Kasumi-1 (cell line): ENCODE measurements around the gene CNKSR3.
"Not testable (repeated sequence)": the region's sequence is repeated elsewhere in the genome, so short reads cannot be mapped to it uniquely, and the experiment has no call there.

Experiments
- DNase-seq, 2 experiments: peaks; one replicate each; lab custom pipeline; 2025; lab: John Stamatoyannopoulos, UW

The CNKSR3 gene

DNA sequence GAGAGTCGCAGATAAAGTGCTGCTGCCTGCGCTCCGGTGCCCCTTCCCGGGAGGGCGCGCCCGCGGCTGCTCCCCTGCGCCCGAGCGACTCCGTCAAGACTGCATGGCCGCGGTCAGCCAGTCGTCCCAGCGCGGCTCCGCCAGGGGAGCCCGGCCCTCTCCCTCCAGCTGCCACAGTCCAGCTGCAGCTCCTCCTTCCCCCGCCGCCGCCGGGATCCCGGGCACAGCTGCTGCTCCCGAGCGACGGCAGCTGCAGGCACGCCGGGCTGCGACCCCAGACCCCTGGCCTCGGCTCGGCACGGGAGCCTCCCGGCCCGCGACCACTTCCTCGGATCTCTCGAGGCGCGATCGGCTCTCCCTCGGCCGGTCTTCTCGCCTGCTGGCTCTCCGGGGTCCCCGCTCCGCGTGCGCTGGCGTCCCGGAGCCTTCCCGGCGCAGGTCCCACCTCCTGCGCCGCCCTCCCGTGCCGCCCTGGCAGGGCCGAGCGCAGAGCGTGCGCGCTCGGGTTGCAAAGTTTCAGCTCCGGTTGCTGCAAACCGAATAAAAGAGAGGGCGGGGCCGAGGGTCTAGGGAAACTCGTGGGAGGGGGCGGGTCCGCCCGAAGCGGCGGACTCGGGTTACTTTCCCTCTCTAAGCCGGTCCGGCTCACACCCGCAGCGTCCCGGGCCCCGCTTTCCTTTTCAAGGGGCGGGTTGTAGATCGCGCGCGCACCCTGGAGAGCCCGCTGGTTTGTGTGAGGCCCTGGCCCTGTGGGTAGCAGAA lies at the start of gene CNKSR3:
CNKSR3 (minus strand) TSS at position 542 of the 762 bp plus-strand sequence. CDS start 571 bp downstream, outside the sequence.
- DNase-seq: peak; percentile 95 to 96

DNA sequence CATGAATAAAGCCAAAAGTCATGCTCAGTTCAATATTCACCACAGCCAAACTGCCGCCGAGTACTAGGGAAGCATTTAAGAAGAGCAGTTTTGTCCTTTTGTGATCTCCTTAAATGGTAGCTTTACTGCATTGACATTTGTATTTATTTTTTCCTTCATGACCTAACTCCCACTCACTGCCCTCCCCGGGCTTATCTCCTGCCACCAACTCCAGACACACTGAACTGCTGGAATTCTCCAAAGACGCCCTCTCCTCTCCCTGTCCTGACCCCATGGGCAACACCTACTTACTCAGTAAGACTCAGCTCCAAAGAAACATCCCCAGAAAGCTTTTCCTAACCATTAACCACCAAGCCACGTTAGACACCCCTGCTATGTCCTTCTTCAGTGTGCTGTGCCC lies 48.5 kb upstream of the CNKSR3 start:
- DNase-seq: no peak

DNA sequence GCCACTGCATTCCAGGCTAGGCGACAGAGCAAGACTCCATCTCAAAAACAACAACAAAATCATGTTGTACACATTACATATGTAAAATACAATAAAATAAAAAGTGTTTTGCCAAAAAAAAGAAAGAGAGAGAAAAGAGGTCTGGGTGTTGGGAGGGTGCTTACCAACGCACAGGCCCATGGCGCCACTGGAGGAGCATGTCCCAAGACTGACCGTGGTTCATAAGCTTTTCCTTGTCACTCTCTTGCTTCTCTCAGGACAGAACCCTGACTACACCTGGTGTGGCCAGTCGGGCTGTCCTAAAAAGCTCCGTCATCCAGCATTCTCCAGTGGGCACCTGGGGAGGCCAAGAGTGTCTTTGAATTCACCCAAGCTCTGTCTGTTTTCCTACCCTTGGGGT lies 48.0 kb upstream of the CNKSR3 start:
- DNase-seq: no peak

DNA sequence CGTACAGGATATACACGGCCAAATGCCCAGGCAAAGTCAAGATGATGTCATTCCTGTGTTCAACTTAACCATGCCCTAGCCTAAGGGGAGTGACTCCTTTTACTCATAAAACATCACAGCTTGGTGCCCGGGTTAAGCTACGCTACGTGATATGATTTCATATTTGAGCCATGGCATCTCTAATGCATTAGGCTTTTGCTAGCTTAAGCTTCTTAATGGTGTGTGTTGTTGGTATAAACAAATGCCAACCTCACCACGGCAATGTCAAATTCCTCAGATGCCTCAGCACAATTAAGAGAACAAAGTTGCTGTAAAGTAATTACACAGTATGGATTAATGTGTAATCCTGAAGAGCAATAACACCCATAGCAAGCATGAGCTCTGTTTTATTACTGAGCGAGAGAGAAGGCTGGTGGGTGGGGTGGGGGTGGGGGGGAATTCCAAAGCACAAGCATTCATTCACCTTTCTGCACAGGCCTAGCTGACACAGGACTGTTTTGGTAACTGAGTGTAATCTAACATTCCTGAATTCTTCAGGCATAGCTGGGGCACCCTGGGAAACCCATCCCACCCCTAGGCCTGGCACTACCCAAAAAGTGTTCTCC lies 44.7 kb upstream of the CNKSR3 start:
- DNase-seq: no peak

DNA sequence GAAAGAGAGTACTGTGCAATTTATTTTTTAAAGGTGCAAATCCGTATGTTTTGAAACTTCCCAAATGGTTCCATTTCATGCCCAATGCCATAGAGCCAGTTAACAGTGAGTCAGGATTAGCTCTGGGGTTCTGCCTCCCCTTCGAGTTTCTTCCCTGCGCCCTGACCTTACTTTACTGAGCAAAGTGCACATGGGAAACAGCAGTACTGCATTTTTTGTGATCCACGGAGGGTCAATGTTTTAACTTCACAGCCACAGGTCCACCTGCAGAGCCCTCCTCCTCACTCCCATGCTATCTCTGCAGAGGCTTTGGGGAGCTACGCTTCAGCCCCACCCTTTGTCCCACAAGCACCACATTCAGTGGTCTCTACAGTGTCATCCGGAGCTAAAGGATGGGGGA lies 44.0 kb upstream of the CNKSR3 start:
- DNase-seq: no peak

DNA sequence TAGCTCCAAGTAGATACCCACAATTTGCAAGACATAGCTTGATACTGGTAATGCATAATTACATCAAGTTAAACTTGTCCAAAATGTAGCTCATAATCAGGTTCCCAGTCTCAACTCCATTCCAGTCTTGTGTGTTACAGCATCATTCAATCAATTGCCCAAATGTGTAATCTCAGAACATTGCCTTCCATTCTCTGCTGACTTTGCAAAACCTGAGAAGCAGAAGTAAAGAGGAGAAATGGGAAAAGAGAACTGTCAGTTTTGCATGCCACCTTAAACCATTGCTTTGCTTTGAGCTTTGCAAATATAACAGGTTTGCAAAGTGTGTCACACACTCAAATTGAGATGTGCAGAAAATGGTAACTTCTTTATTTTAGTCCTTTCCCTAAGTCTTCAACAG lies 40.3 kb upstream of the CNKSR3 start:
- DNase-seq: no peak

DNA sequence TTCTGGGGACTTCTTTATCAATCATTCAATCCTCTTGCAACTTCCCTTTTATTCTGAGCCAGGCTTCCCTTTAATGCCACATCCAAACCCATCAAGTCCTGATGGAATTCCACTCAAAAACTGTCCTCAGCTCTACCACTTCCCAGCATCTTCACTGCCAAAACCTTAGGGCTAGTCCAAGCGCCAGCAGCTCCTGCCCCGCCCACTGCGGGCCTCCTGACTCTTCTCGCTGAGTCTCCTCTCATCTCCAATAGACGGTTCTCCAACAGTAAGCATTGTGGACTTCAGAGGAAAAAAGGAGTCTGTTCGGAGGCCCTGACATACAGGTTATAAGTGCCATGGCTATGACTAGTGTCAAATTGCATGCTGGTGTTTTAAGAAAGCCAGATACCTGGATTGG lies 38.7 kb upstream of the CNKSR3 start:
- DNase-seq: no peak

DNA sequence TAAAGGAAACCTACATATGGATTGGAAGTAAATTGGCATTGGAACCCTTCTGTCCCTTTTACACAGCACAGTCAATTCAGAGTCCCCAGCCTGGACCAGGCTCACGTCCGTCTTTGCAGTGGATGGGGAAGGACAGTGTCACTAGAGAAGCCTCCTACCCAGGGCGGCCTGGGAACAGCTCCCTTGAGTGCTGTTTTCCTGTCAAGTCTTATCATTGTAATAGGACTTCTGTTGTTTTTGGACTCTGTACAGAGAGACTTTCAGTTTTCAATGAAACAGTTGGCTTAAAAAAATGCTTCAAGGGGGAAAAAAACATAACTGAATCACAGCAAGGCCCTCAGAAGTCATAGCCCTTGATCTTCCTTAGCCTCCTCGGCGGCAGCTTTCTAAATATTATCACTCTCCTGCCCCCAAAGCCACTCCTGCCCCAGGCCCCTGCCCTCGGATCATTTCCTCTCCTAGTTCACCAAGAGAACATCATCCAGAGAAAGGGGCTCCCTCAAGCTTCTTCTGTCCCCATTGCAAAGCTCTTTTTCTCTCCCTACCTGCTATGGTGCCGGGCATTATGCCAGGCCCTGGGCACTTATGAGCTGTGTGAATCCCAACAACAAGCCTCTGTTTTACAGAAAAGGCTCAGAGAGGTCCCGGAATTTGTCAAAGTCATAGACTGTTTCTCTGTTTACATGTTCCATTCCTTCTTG lies 37.8 kb upstream of the CNKSR3 start:
- DNase-seq: no peak

DNA sequence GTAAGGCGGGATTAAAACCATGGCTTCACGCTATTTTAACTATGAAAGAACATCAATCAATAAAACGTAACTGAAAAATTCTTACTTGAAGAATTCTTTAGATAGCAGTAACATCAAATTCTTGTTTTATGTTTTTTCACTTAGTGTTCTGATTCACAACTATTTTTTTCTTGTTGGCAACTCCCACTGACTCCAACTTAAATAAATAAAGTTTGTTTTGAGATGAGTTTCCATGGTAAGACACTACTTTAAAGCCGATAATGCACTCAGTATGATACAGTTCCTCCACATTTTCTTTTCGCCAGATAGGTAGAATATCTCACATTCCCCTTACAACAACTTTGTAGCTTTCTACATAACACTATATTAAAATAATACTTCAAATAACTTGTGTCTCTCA lies 33.1 kb upstream of the CNKSR3 start:
- no peak for DNase-seq

DNA sequence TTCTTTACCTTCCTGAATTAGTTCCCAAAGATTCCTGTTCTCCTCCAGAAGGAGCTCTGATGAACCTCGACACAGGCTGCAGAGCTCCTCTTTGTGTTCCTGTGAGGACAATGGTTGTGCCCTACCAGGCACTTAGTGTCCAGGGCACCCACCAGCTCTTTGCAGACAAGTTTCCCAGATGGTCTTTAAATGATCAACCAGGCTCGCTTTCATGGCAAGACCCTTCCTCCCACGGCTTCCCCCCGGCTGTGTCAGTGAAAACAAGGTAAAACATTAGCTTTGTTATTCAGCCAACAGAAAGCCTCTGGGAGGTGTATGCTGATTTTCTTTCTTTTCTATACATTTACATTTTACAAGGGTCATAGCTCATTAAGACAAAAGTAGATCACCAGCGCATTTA lies 32.3 kb upstream of the CNKSR3 start:
- DNase-seq: no peak

DNA sequence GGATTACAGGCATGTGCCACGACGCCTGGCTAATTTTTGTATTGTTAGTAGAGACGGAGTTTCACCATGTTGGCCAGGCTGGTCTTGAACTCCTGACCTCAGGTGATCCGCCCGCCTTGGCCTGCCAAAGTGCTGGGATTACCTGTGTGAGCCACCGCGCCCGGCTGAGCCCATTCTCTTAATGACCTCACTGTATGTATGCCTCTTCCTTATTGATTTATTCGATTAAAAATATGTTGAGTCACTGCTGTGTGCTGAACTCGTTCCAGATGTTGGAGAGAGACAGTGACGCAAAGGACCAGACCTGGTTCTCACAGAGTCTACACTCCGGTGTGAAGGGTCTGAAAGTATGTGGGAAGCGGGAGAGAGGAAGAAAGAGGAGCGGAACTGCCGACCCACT lies 31.4 kb upstream of the CNKSR3 start:
- DNase-seq: not testable (repeated sequence)

DNA sequence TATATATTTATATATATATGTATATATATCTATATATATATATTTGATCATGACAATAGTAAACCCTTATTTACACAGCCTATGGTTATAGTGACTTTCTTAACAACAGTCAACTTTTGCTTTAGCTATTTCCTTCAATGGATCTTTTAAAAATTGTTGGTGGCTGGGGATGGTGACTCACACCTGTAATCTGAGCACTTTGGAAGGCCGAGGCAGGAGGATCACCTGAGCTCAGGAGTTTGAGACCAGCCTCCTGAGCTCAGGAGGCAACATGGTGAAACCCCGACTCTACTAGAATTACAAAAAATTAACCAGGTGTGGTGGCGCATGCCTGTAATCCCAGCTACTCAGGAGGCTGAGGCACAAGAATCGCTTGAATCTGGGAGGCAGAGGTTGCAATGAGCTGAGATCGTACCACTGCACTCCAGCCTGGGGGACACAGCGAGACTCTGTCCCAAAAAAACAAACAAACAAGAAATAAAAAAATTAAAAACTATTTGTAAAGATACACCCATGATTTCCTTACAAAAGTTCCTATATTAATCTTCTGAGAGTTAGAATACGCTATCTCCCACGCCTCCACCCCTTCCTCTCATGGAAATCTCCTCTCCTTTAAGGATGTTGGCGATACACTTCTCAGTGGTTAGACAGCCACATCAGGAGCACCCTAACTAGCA lies 29.2 kb upstream of the CNKSR3 start:
- DNase-seq: no peak

DNA sequence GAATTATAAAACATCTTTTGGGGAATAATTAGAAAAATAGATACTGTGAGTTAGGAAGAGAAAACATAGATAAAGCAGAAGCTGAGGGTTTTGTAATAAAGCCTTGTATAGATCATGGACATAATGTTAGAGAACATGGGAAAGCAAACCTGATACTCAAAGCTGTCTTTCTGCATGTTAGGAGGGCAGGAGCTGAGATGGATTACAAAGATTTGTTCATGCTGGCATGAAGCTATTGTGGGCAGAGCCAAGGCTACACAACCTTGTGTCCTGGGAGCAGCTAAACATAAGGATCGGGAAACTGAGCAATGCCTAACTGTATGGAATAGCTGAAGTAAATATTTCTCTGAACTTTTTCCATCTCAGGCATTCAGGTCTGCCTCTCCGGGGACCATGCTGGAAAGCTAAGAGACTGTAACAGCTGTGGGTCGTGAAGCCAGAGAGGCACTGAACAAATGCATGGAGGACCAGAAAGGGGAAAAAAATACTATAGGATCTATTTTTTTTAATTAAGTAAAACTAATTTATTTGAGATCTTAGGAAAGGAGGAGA lies 28.2 kb upstream of the CNKSR3 start:
- DNase-seq: no peak

DNA sequence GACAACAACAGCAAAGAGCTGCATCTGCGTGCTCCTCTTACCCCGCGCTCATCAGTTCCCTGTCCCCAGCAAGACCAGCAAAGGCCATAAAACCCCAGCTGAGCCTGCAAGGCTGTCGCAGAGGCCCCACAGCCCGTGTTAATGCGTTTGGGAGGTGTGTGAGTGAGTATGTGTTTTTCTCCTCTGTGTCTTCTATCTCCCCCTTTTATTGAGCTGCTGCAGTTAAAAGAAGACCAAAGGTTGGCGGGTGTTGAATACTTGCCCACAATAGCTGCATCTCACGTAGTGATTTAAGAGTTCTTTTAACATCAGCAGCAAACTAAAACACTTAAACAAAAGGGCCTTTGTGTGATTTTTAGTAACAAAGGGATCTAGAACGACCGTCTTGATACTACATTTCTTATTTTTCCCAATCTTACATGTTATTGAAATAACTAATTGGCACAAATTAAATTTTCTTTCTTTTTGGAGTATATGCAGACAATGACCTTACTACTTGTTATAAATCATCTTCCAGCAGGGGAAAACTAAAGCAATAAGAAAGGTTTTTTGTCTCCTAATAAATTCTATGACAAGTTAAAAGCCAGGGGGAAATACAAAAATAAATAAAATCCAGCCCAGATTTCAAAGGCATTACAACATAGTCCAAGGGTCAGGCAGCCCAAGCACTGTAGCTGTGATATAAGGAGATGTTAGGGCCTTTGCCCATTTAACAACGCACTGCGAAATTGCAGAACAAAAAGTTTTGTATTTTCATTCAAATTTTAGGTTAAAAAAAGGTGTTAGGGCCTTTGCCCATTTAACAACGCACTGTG lies 27.2 kb upstream of the CNKSR3 start:
- DNase-seq: no peak

DNA sequence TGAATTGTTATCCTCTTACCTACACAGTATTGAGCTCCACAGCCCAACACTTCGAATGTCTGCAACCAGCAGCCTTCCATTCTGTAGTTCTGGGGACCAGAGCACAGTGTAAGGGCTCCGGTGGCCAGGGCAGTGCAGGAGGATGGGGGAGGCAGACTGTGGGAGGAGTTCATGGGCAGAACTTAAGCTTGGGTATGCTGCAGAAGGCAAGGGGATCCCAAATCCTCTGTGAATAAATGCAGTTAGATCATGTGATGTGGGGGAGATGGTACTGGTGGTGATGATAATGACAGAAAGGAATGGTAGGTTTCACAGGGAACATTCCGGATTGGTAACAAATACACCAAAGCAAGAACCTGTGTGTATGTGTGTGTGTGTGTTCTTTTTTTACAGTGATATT lies 26.5 kb upstream of the CNKSR3 start:
- no peak for DNase-seq

DNA sequence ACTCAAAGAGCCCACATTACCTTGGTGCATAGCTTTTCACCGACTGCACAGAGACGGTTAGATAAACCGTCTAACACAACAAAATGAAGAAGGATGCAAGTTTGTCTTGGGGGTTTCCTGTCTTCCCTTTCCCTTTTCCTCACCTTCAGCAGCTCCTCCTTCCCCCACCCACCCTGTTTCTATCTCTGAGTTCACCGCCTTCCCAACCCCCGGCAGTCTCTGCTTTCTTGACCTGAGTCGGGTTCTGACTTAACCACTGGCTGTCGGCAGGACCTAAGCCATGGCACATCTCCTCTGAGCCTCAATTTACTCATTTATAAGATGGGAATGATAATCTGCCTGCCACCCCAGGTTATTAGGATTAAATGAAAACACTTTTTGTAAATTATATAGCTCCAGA lies 25.8 kb upstream of the CNKSR3 start:
- no peak for DNase-seq

DNA sequence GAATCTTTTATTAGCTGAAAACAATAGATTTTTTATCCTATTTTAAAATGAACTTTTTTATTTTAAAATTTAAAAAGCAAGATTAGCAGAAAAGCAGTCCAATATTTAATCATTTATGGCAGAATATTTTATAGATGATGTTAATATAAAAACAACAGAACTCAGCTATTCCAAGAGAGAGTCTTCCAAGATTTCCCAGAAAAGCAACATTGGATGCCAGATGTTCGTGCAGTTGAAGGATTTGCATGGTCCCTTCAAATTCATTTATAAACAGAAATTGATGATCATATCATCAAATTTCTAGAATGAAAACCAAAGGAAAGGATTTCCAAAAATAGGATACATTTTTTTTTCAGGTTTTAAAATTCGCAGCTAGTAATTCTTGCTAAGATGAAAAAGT lies 25.4 kb upstream of the CNKSR3 start:
- no peak for DNase-seq

DNA sequence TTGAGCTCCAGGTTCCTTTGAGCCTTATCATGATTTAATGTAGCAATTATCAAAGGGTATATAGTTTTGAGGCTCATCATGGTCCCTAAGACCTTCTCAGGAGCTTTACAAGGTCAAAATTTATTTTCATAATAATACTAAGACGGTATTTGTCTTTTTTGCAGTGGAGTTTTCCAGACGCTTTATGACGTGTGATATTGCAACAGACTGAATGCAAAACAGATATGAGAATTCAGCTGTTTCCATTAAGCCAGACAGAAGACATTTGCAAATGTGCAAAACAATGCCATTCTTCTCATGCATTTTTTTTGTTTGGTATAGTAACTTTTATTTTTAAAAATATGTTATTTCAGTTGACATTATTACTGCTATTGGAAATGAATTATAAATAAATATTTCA lies 24.7 kb upstream of the CNKSR3 start:
- no peak for DNase-seq

DNA sequence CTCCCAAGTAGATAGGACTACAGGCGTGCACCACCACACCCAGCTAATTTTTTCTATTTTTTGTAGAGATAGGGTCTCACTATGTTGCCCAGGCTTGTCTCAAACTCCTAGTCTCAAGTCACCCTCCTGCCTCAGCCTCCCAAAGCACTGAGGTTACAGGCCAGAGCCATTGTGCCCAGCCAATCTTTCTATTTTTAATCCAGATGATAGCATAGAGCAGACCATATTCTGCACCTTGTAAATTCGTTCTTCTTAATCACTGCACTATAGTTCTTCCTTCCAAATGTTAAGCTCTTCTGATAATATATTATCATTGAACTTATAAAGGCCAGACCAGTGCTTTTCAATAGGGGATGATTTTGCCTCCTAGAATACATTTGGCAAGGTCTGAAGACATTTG lies 24.0 kb upstream of the CNKSR3 start:
- DNase-seq: no peak

DNA sequence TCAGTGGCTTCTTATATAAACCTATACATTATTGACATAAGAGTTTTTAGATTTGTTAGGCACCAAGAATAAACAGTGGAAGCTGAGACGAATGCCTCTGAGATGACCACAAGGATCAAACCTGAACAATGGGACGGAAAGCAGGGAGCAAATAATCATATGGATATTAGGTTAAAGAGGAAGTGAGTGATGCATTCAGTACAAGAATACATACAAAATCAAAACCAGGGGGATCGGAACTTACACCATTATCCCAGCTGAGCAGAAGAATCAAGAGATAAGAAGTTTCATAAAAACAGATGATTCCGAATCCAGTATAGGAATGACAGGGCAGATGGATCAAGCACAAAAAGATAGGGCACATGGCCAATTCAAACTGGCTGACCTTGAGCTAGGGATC lies 21.9 kb upstream of the CNKSR3 start:
- DNase-seq: no peak

DNA sequence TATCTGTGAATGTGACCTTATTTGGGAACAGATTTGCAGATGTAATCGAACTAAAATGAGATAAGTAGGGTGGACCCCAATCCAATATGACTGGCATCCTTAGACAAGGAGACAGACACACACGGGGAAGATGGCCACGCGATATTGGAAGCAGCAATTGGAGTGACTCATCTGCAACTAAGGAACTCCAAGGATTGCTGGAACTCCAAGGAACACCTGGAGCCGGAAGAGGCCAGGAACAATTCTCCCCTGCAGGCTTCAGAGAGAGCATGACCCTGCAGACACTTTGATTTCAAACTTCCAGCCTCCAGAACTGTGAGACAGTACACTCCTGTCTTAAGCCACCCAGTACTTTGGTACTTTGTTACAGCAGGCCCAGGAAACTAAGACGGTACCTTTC lies 19.5 kb upstream of the CNKSR3 start:
- no peak for DNase-seq
